GM12878 (cell line): ENCODE measurements around the gene LYPD5. TPM values are rescaled to one million over a fixed set of nuclear protein-coding genes. Genes with fewer than 3 reads are reported as not detected.
"Not testable (repeated sequence)": the region's sequence is repeated elsewhere in the genome, so short reads cannot be mapped to it uniquely, and the experiment has no call there.

ENCODE experiments used
- ATAC-seq: fragments of 200-7000 bp; cut with Tn5 transposase; 3 replicates; pipeline ENCODE4 v1.9.1; 2020; ENCODE audit warnings: mild to moderate bottlenecking, moderate library complexity
- BruUV-seq: library from RNA; stranded (reverse); fragments of 400-500 nt; replicated peaks from 2 replicates; lab custom pipeline; 2021; lab: Mats Ljungman, UMichigan
- CTCF ChIA-PET: fragments of 300-600 bp; sonication (Branson Sonifier 250); formaldehyde crosslinking; extraction: SDS; loops from one replicate; lab custom pipeline; 2021; ENCODE audit warnings: inconsistent platforms; lab: Yijun Ruan, JAX
- POLR2A ChIA-PET: fragments of 350-600 bp; formaldehyde crosslinking; extraction: SDS; loops from one replicate; lab custom pipeline; 2021; ENCODE audit warnings: inconsistent platforms; lab: Charles Lee
- RAD21 ChIA-PET: fragments of 300-600 bp; sonication (Branson Sonifier 250); formaldehyde crosslinking; loops from one replicate; lab custom pipeline; 2023; ENCODE audit warnings: antibody characterized with exemption; ENCODE audit not compliant: unreplicated experiment; lab: Charles Lee
- SMC1A ChIA-PET: fragments of 300-600 bp; sonication (Branson Sonifier 250); formaldehyde crosslinking; loops from one replicate; lab custom pipeline; 2023; ENCODE audit not compliant: unreplicated experiment, uncharacterized antibody; lab: Charles Lee
- DNase-seq: peaks from one replicate; pipeline ENCODE4 v3.0.0-alpha.2; 2011; ENCODE audit warnings: low read depth, low spot score
- FAIRE-seq: peaks from 3 replicates; lab custom pipeline; 2011; peaks lifted over from hg19 to GRCh38; lab: Jason Lieb, UNC
- H2AFZ ChIP-seq: 2 replicates; pipeline ENCODE4 v1.6.0; 2011; ENCODE audit warnings: low read depth, low read length, control low read depth; ENCODE audit not compliant: control insufficient read depth
- H3K27ac ChIP-seq: 2 replicates; pipeline ENCODE4 v1.5.1; 2011; ENCODE audit warnings: control low read depth; ENCODE audit not compliant: control insufficient read depth, insufficient read depth
- H3K27me3 ChIP-seq, 2 experiments: replicated peaks in 1 of 2; 2 replicates each; pipeline versions ENCODE4 v1.6.0 to v1.6.1; 2011; ENCODE audit warnings: low read length in 1 of 2; ENCODE audit not compliant: control insufficient read depth in 2 of 2, insufficient read depth in 2 of 2
- H3K36me3 ChIP-seq, 2 experiments: 2 replicates each; pipeline ENCODE4 v1.5.1; 2011; ENCODE audit warnings: low read length in 1 of 2; ENCODE audit not compliant: control insufficient read depth in 2 of 2, insufficient read depth in 2 of 2
- H3K4me1 ChIP-seq: 2 replicates; pipeline ENCODE4 v1.6.1; 2011; ENCODE audit warnings: mild to moderate bottlenecking, low read length, moderate library complexity, mixed read lengths; ENCODE audit not compliant: control insufficient read depth, insufficient read depth
- H3K4me2 ChIP-seq: 2 replicates; pipeline ENCODE4 v1.6.0; 2011; ENCODE audit warnings: control low read depth; ENCODE audit not compliant: control insufficient read depth, insufficient read depth
- H3K4me3 ChIP-seq: fragments of 200-600 bp; sonication (generic); 2 replicates; pipeline ENCODE4 v1.5.1; 2016
- H3K79me2 ChIP-seq: 2 replicates; pipeline ENCODE4 v1.6.0; 2011; ENCODE audit warnings: low read length; ENCODE audit not compliant: control insufficient read depth, insufficient read depth
- H3K9ac ChIP-seq: 2 replicates; pipeline ENCODE4 v1.8.0; 2011; ENCODE audit warnings: low read length, control low read depth, mixed read lengths; ENCODE audit not compliant: control insufficient read depth, insufficient read depth
- H3K9me3 ChIP-seq: replicated peaks from 3 replicates; pipeline ENCODE4 v1.5.1; 2011; ENCODE audit warnings: mild to moderate bottlenecking, low read length; ENCODE audit not compliant: control insufficient read depth, insufficient read depth
- H4K20me1 ChIP-seq: 2 replicates; pipeline ENCODE4 v1.6.0; 2011; ENCODE audit not compliant: control insufficient read depth, insufficient read depth
- MYC ChIP-seq: IDR thresholded peaks from 2 replicates; pipeline ENCODE4 v1.6.1; 2011; ENCODE audit warnings: mild to moderate bottlenecking, low read length, moderate library complexity, inconsistent platforms; ENCODE audit not compliant: insufficient read depth, insufficient replicate concordance, insufficient read length, severe bottlenecking
- NFIC ChIP-seq: IDR thresholded peaks from 2 replicates; pipeline ENCODE4 v1.6.1; 2012; ENCODE audit warnings: low read depth, mild to moderate bottlenecking, inconsistent platforms, low read length, moderate library complexity
- WGBS: methylation state at CpG from one replicate; pipeline ENCODE4 v1.1.6; 2016; ENCODE audit warnings: low lambda C conversion rate; ENCODE audit not compliant: insufficient replicate concordance, insufficient coverage; ENCODE audit errors: missing lambda C conversion rate; 5-methylcytosine and 5-hydroxymethylcytosine counted together
- in situ Hi-C: fragments of 300-500 bp; cut with MboI; formaldehyde crosslinking; loops from 9 replicates; pipeline ENCODE4 v1.14.3; 2018; ENCODE audit warnings: mixed read lengths
- intact Hi-C: fragments of 100-400 bp; cut with micrococcal nuclease; formaldehyde crosslinking; loops from one replicate; pipeline ENCODE4 v1.14.2; 2022; ENCODE audit not compliant: unreplicated experiment
- polyA plus RNA-seq, 11 experiments: library from polyadenylated mRNA; depleted of rRNA in 4 of 11; unstranded in 6 of 11; stranded (reverse) in 5 of 11; fragments of >200 nt; fragmentation: Nextera tagmentation in 4 of 11; fragmentation: Illumina TruSeq in 1 of 11; extraction: Ambion mirVana in 4 of 11; extraction: Trizol in 1 of 11; gene quantifications; 1 replicate in 1 of 11; 2 replicates in 10 of 11; pipeline versions ENCODE4 v1.2.1 to v1.2.3, GENCODE V29; 2011 to 2016; ENCODE audit warnings: inconsistent platforms in 2 of 11, missing spikeins in 2 of 11, low read depth in 1 of 11
- total RNA-seq, 4 experiments: library from RNA; depleted of rRNA in 3 of 4; stranded (reverse); fragments of >200 nt in 3 of 4; fragmentation: Illumina TruSeq in 1 of 4; extraction: Trizol in 1 of 4; gene quantifications; 2 replicates each; pipeline versions ENCODE4 v1.2.1 to v1.2.3, GENCODE V29; 2013 to 2021

Gene LYPD5
- total and polyA plus RNA-seq, 10 of the 15 experiments (the other 5 are each of a cell fraction or from before 2014, with no cell fraction given), result 0.04 to 2.2 (median 0.69) TPM; not detected in 1

DNA sequence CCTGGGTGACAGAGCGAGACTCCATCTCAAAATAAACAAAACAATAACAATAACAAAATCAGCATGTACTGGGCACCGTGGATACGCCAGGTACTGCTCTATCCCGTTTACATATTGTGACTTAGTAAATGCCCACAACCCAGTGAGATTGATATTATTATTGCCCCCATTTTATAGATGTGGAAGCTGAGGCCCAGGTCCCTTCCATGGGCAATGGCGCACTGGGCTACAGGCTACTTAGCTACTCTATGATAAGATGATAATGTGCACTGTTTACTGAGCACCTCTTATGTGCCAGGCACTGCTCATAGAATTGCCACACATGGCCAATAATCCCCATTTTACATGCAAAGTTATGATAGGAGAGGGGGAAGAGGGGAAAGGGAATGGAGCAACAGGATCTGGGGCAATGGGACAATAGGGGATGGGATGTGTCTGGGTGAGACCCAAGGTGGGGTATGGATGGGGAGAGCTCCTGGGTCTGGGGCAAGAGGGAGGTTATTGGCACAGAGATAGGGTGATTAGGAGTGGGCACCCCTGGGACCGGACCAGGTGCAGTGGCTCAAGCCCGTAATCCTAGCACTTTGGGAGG lies 26.9 kb downstream of the LYPD5 start (continued):
- TF ChIP-seq NFIC, result no peak
- TF ChIP-seq MYC, result no peak

GRCh38 chr19:43774940-43775258 lies 27.3 kb downstream of the LYPD5 start:
- POLR2A ChIA-PET, result interaction anchor here (8.0 kb wide), 1 partner anchor 15 kb away, joined by 389 read pairs; the partner anchor contains the start of gene SMG9

More at GRCh38 chr19:43774940-43775258, 27.3 kb downstream of the LYPD5 start:
- H2AFZ ChIP-seq, H3K27me3 ChIP-seq, H3K9me3 ChIP-seq, H3K9ac ChIP-seq, H3K4me3 ChIP-seq, FAIRE-seq, intact Hi-C loops, BruUV-seq, H4K20me1 ChIP-seq, H3K4me2 ChIP-seq, ATAC-seq, H3K27ac ChIP-seq, DNase-seq: not testable (repeated sequence)
- SMC1A ChIA-PET, result interaction anchor here (8.0 to 8.3 kb wide), 2 partner anchors 14 to 30 kb away, joined by 69 to 325 read pairs; partner anchors contain the start of gene SMG9
- Histone ChIP-seq H3K4me1 (peaks cover 30% of the 10 kb centered on the region), H3K36me3 (peaks cover 28 to 35% of the 10 kb centered on the region in 2 experiments), H3K79me2 (peaks cover 48% of the 10 kb centered on the region)
- 98% methylated on average over 11 of the region's 11 CpGs for WGBS
- CTCF ChIA-PET, result interaction anchor here (1.0 to 9.2 kb wide), 4 partner anchors 14 to 106 kb away, joined by 3 to 324 read pairs (median 74); partner anchors contain the start of gene SMG9
- RAD21 ChIA-PET, result interaction anchor here (7.2 to 7.4 kb wide), 3 partner anchors 21 to 106 kb away, joined by 86 to 118 read pairs (median 117); partner anchors contain the start of genes PLAUR and SMG9
- in situ Hi-C loops, result loop anchor here (25.0 kb wide), 2 partner anchors 1687 to 1838 kb away; partner anchors contain the start of genes ERFL and FOSB
